Epithelial cell of proximal tubule (primary cell): ENCODE measurements around the gene PNMA8A. TPM values are rescaled to one million over a fixed set of nuclear protein-coding genes. Genes with fewer than 3 reads are reported as not detected.

Experiments used
- DNase-seq: peaks from one replicate; pipeline ENCODE4 v3.0.0-alpha.2; 2011; ENCODE audit warnings: low read depth
- H3K4me3 ChIP-seq: 2 replicates; pipeline ENCODE4 v1.5.1; 2011; ENCODE audit warnings: low read depth, mild to moderate bottlenecking, low read length
- total RNA-seq: library from RNA; depleted of rRNA; stranded (reverse); fragments of >200 nt; gene quantifications from 2 replicates; pipeline ENCODE4 v1.2.3, GENCODE V29; 2015
- TF ChIP-seq, protein P1 (sequence below): conservative IDR thresholded peaks from 2 replicates; pipeline ENCODE4 v1.5.1; 2012; ENCODE audit warnings: low read depth, mild to moderate bottlenecking, low read length

Gene PNMA8A
- total RNA-seq, 1 donor from 2014 or later = 4.3 TPM

DNA sequence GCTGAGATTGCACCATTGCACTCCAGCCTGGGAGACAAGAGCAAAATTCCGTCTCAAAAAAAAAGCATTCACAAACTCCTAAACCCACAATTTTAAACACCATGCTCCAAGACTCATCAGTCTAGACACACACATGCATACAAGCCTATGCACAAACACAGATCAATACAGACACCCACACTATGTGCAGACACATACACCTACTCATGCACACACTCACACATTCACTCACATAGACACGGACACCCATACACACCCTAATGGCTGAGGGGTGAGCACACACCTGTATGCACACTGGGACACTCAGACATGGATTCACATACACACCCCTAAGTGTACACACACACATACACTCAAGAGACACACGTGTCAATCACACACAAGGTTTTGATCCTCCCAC is 15.0 kb upstream of the PNMA8A start:
- TF ChIP-seq, protein P1, sequence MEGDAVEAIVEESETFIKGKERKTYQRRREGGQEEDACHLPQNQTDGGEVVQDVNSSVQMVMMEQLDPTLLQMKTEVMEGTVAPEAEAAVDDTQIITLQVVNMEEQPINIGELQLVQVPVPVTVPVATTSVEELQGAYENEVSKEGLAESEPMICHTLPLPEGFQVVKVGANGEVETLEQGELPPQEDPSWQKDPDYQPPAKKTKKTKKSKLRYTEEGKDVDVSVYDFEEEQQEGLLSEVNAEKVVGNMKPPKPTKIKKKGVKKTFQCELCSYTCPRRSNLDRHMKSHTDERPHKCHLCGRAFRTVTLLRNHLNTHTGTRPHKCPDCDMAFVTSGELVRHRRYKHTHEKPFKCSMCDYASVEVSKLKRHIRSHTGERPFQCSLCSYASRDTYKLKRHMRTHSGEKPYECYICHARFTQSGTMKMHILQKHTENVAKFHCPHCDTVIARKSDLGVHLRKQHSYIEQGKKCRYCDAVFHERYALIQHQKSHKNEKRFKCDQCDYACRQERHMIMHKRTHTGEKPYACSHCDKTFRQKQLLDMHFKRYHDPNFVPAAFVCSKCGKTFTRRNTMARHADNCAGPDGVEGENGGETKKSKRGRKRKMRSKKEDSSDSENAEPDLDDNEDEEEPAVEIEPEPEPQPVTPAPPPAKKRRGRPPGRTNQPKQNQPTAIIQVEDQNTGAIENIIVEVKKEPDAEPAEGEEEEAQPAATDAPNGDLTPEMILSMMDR = no peak
- H3K4me3 ChIP-seq = no peak overlapping the region
- DNase-seq = no peak

DNA sequence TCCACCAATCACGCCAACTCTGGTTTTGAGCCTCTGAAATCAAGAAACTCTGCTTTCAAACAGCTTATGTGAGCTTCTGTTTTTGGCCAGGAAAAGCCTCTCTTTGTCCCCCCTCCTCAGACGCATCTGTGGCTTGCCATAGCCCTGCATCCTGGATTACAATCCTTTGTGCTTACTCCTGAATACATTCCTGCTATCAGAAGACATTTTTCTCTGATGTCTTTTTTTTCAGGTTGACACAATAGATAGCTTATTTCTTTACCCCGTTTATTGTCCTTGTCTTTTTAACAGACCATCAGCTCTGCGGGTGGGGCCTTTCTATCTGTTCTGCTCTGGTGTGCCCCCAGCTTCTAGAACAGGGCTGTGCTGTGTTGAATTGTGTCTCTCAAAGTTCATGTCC is 13.3 kb upstream of the PNMA8A start:
- TF ChIP-seq, protein P1 = no peak
- no peak overlapping the region for H3K4me3 ChIP-seq
- no peak for DNase-seq

DNA sequence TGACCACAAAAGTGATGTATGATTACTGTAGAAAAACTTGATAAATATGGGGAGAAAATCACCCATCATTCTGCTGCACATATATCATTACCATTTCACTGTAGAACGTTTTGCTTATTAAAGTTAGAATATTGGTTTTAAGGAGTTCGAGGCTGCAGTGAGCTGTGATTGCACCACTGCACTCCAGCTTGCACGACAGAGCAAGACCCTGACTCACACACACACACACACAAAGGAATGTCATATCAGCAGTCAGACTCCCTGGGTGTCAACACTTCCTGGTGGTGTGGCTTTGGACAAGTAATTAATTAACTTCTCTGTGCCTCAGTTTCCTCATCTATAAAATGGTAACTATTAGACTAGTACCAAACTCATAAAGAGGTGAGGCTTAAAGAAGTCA is 11.3 kb upstream of the PNMA8A start:
- DNase-seq = no peak
- TF ChIP-seq, protein P1 = no peak
- no peak overlapping the region for H3K4me3 ChIP-seq

DNA sequence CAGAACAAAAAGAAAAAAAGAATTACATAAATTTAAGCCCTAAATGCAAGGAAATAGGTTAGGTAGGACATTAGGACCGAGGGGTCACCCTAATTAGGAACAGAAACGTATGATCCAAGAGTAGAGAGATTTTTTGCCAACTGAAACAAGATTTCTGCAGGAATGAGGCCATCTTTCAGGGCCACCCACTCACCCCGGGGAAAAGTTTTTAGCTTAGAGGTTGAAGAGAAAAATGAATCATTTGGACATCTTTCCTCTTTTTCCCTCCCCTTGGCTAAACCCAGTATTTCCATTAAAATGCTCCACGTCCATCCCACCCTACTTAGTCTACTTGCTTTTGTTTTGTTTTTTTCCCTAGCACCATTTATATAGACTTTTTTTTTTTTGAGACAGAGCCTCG is 10.6 kb upstream of the PNMA8A start:
- DNase-seq = no peak
- TF ChIP-seq, protein P1 = no peak
- H3K4me3 ChIP-seq = no peak overlapping the region

DNA sequence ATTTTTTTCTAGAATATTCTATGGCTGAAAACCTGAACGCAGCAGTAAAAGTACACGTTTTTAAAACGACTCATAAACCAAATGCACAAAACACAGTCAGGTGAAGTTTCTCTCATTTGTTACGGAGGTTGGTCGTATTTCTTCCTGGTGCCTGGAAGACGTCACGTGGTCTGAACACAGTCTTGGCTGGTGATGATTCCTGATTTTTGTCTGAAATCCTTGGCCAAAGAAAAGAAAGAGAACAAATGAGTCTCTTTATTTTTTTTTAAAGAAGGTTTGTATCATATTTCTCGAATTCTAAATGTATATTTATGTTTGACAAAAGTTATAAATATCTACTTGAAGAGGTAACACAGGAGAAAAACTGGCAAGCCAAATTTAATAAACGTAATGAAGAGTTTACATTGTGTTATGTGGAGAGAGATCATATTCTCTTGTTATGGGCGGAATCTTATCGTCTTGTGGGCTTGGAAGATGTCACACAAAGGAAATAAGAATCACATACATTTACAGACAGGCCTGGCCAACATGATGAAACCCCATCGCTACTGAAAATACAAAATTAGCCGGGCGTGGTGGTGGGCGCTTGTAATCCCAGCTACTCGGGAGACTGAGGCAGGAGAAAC is 10.0 kb upstream of the PNMA8A start:
- DNase-seq = no peak

DNA sequence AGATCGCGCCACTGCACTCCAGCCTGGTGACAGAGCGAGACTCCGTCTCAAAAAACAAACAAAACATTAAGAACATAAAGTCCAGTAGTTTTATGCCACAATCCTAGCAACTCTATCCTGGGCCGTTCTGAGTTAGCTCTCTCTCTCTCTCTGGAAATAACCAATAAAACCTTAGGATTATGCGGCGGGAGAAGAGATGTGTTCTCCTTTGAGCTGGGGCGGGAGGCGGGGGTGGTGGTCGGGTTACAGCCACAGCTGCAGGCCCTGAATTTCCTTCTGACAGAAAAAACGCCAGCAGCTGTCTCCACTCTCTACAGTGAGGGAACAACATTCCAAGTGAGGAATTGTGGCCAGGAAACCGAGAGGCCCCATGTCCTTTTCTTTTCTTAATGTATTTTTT is 9.1 kb upstream of the PNMA8A start:
- TF ChIP-seq, protein P1 = no peak
- H3K4me3 ChIP-seq = no peak overlapping the region
- DNase-seq = no peak

More for the DNA sequence above, 10.0 kb upstream of the PNMA8A start:
- H3K4me3 ChIP-seq = no peak overlapping the region
- TF ChIP-seq, protein P1 = no peak

DNA sequence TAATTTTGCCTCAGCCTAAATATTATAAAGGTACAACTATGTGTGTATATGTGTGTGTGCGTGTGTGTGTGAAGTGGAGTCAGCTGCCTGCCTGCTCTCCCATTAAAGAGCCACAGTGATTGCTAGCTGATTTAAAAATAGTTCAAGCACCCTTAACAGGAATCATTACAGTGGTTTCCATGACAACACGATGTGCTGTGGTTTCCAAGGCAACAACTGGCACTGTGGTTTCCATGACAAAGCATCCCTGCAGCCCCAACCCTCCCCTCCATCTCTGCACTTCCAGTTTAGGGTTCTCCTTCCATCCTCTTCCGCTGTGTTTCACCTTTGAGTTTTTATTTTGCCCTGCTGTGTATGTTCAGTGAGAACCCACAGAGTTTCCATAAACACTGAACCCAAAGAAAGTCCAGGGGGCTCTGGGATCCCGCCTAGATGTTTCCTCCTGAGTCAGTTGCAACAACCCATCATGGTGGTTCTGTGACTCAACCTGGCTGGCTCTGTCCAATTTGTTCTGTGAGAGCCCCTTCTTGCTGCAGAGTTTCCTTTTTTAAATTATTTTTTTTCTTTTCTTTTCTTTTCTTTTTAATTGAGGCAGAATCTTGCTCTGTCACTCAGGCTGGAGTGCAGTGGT is 7.1 kb upstream of the PNMA8A start:
- no peak for DNase-seq
- no peak overlapping the region for H3K4me3 ChIP-seq
- TF ChIP-seq, protein P1 = no peak
